HK-2 (cell line): ENCODE data around the gene ZFP92.
"Not testable (repeated sequence)": the region's sequence is repeated elsewhere in the genome, so short reads cannot be mapped to it uniquely, and the experiment has no call there.

Source experiments
- DNase-seq: peaks from one replicate; pipeline ENCODE4 v3.0.0-alpha.2; 2018; ENCODE audit not compliant: unreplicated experiment

The ZFP92 gene

GRCh38 chrX:153387345-153387744, 23.9 kb upstream of the ZFP92 start:
- DNase-seq = no peak

DNA sequence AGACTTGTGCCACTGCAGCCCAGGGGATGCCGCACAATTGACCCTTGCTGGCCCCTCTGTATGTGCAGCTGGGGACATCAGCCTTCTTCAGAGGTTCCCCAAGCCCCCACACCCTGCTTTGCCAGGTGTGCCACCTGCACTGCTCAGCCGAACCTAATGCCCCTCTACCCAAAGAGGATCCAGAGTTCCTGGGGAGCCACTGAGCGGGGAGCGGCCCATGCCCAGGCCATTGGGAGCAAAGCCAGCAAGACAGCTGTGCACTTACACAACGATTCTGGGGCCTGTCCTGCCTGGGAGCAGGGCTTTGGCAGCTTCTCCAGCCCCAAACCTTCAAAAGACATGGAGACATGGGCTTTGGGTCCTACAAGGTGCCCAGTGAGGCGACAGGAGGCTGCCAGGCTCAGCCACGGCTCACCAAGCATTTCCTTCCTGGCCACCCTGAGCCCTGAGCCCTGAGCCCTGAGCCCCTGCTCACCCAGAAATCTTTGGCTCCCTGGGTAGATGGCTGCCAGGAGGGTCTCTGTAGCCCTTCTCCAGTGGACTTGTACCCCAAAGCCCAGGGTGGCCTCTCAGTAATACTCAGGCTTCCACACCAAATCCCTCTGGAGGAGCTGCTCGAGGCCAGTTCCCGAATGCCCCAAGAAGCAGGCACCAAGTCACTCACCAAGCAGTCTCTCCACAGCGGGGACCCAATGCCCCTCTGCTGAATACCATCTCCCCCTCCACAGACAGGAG, 23.1 kb upstream of the ZFP92 start:
- DNase-seq = no peak

DNA sequence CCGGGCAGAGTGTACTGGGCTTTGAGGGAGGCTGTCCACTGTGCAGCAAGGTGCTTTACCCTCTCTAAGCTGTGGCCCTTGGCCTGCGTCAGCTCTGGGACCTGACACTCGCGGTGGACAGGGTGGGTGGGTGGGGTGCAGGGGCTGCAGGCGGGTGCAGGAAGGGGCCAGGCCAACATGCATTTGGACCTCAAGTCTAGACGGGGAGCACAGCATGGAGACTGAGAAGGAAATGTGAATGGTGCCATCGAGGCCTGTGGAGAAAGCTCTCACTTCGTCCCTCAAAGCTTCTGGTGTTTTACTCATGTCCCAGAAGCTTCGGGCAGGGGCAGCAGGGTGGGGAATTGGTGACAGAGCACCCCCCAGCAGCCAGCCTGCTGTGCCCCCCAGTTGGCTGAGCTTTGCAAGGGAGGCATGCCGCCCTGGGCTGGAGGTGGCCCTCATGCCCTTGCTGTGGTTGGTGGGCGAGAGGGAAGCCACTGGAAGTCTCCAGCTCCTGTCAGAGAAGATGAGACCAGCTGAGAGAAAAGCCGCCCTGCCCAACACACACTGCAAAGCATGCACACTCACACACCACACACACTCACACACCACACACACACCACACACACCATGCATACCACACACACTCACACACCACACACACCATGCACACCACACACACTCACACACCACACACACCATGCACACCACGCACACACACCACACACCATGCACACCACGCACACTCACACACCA, 22.4 kb upstream of the ZFP92 start:
- DNase-seq = no peak

GRCh38 chrX:153389460-153389768, 21.9 kb upstream of the ZFP92 start:
- not testable (repeated sequence) for DNase-seq

DNA sequence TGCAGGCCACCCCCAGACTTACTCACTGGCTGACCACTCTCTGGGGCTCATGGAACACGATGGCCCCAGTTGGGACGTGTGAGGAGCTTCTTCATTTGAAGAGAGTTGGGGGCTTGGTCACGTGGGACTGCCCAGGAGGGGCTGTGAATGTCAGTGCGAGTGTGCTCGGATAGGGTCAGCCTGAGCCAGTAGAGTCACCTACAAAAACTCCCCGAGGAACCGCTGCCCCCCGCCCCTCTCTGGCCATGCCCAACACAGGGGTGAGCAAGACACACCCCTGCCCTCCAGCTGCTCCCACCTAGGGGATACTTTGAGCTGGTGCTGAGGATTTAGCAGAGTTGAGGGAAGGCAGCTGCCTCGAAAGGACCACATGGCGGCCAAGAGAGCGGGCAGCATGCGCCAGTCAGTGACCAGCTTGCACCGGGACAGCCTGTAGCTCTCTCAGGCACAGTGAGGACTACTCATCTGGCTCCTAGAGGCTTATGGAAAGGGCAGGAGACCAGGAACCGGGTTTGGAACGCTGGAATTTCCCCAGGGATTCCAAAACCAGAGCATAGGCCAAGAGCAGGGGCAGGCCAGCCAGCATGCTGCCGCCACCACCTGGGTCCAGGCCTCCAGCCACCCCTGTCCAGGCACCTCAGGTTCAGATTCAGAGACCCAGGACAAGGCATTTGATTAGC, 18.5 kb upstream of the ZFP92 start:
- DNase-seq = no peak

GRCh38 chrX:153394612-153395011, 16.7 kb upstream of the ZFP92 start:
- no peak for DNase-seq

DNA sequence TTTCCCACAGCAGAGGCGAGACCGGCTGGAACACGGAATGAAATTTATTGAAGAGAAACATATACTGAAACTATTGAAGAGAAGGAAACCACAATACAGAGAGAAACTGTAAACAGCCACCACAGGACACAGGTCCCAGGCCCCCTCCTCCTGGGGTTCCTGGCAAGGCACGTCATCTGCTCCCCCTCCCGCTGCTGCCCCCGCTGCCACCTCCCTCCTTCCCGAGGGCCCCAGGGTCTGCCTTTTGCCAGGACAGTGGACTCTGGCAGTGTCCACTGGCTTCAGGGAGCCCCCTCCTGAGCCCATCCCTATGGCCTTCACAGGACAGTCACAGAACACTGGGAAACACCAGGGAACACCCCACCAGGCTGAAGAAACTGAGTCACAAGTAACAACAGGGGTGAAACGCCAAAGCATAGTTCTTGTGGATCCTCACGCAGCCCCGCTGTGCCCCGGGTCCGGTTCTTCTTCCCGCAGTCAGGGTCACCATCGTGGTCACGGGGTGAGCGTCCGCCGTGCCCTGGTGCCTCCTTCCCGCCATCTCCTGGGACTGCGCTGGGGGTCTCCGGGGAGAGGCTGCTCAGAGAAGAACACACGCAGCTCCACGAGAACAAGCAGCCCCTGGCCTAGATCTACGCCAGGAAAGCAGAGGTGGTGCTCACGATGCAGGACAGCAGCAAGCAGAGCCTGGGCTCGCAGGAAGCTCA, 15.5 kb upstream of the ZFP92 start:
- DNase-seq = no peak

DNA sequence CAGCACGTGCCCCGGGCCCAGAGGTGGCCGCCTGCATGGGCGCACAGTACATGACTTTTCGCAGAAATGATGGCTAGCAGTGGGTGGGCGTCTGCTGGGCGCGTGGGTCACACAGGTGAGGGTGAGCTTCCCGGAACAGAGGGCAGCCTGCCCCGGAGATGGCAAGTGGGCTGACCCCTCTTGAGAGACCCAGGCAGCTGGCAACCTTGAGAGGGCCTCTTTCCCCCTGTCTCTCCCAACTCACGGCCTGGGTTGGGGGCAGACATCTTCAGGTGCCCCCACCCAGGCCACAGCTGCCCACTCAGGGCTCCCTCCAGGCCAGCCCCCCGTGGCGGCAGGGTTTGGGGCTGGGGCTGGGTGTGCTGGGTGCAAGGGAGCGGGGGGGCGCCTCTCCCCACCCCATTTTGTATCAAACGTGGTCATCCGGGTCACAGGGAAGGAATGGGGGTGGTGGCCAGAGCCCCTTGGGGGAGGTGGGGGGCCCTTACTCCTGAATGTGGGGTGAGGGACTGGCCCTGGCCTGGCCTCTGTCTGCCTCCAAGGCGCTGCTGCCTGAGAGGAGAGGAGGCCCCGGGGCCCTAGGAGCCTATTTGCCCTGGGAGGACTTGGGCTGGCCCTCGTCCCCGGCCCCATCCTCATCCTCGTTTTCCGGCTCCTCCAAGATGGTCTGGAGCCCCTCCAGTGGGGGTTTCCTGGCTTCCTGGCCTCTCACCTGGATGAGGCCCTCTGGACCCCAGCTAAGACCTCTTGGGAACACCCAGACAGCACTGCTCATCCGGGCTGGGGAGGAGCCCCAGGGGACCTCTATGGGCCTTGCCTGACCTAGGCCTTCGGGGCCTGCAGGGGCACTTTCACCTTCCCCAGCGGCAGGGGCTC, 14.7 kb upstream of the ZFP92 start:
- no peak for DNase-seq

- no peak for DNase-seq
Measured at GRCh38 chrX:153397256-153397960, 13.9 kb upstream of the ZFP92 start.

DNA sequence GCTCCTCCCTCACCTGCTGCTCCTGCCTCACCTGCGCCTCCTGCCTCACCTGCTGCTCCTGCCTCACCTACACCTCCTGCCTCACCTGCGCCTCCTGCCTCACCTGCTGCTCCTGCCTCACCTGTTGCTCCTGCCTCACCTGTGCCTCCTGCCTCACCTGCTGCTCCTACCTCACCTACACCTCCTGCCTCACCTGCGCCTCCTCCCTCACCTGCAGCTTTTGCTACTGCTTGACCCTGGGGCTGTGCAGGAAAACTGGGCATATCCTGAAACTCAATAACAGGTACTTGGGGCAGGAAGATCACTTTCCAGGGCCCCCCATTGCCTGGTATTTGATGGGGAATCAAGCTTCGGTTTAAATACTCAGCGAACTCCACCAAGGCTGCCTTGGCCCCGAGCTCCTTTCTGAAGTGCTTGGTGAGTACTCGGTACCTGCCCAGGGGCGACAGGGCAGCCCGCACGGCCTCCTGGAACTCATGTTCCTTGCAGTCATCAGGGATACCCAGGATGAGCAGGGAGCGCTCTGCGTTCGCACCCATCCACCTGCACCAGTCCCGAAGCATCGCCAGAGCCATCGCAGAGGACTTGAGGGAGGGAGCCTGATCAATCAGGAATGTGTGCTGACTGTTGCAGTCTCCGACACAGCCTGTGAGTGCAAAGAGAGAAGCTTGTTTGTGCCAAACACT, 12.9 kb upstream of the ZFP92 start:
- no peak for DNase-seq

GRCh38 chrX:153400146-153401132, 10.8 kb upstream of the ZFP92 start:
- DNase-seq = peak; percentile 51

DNA sequence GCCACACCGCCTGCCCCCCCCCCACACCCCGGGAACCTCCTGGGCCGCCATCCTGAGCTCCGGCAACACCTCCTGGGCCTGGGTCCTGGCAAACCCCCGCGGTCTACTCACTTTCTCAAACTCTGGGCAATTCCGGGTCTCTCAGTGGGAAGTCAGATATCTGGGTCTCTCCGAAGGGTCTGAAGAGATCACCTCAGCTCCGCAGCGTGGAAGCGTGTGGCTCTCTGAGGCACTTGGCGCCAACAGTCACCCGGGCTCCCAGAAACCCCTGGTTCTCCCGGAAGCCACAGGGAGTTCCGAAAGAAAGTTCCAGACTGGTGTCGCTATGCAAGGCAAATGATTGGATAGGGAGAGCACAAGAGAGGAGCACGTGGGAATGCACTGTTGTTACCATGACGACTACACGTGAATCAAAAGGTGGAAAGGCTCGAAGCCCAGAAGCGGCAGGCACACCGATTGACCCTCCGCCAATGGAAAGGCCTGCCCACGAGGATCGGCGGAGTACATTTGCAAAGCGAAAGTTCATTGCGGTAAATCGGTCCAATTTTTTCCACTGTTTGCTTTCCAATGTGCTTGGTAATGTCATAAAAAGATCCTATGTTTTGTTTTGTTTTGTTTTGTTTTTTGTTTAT, 10.0 kb upstream of the ZFP92 start, which contains the start of gene PNMA6E:
Gene PNMA6E, minus strand, starts transcription at position 218 of the 632 bp plus-strand sequence. CDS start 2,501 bp downstream, outside the sequence.
- DNase-seq = no peak

DNA sequence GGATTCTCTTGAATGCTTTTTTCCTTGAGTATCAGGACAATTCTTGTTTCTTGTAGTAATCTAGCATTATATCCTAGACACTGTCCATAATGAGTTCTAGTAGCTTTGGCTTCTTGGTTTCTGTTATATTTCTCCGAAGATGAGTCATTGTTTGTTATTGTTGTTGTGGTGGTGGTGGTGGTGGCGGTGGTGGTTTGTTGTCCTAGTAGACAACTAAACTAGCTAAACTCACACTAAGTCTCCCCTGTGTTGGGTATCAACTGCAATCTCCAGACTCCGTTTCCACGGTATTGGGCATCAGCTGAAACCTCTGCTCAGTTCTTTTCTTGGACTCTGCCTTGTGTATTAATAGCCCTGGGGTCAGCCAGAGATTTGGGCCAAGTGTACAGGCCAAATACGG, 6.9 kb upstream of the ZFP92 start:
- not testable (repeated sequence) for DNase-seq

DNA sequence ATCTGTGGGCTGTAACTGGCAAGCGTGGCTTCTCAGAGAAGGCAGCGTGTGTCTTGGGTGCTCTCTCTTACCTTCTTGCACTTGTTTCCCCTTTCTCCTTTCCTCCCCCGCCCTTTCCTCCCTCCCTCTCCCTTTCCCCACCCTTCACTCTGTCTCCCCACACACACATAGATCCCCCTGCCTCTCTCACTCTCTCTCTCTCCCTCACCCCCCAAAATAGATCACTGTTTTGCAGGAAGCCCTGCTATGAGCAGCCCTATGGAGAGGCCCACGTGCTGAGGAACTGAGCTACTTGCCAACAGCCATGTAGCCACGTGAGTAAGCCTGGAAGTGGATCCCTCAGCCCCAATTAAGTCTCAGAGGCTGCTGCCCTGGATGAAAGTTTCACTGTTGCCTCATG, 5.8 kb upstream of the ZFP92 start:
- no peak for DNase-seq

DNA sequence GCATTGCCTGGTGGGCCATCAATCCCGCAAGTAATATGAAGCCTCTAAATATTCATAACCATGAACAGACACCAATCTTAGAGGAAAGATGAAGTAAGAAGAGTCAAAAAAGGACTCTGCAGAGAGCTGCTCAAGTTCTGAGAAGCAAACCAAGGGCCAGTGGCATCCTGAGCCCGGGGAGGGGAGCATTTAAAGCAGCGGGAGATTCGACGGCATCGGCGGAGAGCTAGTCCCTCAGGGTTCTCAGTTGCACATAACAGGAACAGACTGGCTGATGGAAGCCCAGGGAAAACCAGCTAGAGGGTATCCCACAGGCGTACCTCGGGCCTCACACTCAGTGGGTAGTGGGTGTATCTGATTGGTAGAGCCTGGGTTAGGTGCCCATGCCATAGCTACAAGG, 5.3 kb upstream of the ZFP92 start:
- DNase-seq = no peak

GRCh38 chrX:153406903-153407302, 4.4 kb upstream of the ZFP92 start:
- DNase-seq = no peak

GRCh38 chrX:153407736-153408135, 3.5 kb upstream of the ZFP92 start:
- DNase-seq = no peak

DNA sequence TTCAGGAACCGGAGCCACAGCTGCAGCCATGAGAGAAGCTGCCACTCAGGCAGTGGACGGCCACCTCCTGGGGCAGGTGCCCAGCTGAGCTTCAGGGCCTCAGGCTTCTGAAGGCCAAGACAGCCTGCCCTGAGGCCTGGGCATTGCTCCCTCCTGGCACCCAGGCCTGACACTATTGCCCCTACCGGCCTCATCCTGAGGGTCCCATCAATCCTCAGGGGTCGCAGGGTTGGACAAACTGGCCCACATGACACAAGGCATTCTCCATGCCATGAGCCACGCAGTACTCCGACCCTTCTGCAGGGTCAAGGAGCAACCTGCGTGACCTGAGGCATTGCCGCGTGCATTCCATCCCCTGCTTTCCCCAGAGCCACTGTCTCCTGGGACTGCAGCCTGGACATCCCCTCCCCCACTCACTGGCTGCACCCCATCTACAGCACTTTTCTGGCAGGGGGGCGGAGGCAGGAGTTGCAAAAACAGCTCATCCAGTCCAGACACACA, 3.0 kb upstream of the ZFP92 start:
- no peak for DNase-seq
